ENCODE data around the gene FOXN1. TPM values are rescaled to one million over a fixed set of nuclear protein-coding genes. Genes with fewer than 3 reads are reported as not detected.

FOXN1 gene
- total and polyA plus RNA-seq, 2 of the 4 experiments (the other 2 are of a cell fraction), result not detected

GRCh38 chr17:28468781-28469180, 37.4 kb upstream of the FOXN1 start:
- peaks cover 57% of the 10 kb centered on the region for H3K27me3 ChIP-seq (ENCODE audit: control insufficient read depth, insufficient read depth, low read length)
- H3K9me3 ChIP-seq (ENCODE audit: control insufficient read depth, insufficient read depth, low read length), result no peaks in the 10 kb centered on the region
- no peak overlapping the region for H4K5ac ChIP-seq (ENCODE audit: low read depth, low read length)
- H2AK5ac ChIP-seq (ENCODE audit: low read depth, low read length), result no peak overlapping the region
- CTCF ChIA-PET, result interaction anchor here (0.6 kb wide), 1 partner anchor 15 kb away, joined by 5 read pairs; no protein-coding TSS in a partner anchor
- intact Hi-C loops (cut with micrococcal nuclease), result no loop called here
- H2BK120ac ChIP-seq (ENCODE audit: low read depth, low read length), result no peak overlapping the region
- TF ChIP-seq RCOR1 (IDR thresholded peaks at IDR 0.05; ENCODE audit: insufficient replicate concordance, low read length), result no peak
- TF ChIP-seq BHLHE40 (IDR thresholded peaks at IDR 0.05; ENCODE audit: low read depth, low read length), result no peak
- no peak for TF ChIP-seq CHD1 (IDR thresholded peaks at IDR 0.05; ENCODE audit: low read depth, low read length)
- TF ChIP-seq MAFK (IDR thresholded peaks at IDR 0.05; ENCODE audit: low read depth, low read length), result no peak
- no peak for TF ChIP-seq FOS (IDR thresholded peaks at IDR 0.05; ENCODE audit: low read depth, low read length)
- H4K91ac ChIP-seq (ENCODE audit: insufficient read depth, low read depth, low read length), result no peak overlapping the region
- H3K18ac ChIP-seq (ENCODE audit: low read depth, low read length), result no peak overlapping the region
- H2BK5ac ChIP-seq (ENCODE audit: low read depth, low read length, poor library complexity, severe bottlenecking), result no peak overlapping the region
- H3K4me1 ChIP-seq (ENCODE audit: control insufficient read depth, insufficient read depth, low read length), result peaks cover 3% of the 10 kb centered on the region; the same call in 1 of the 2 replicates
- in situ Hi-C loops (cut with MboI; ENCODE audit: low sequenced_read_pairs), result no loop called here
- H3K14ac ChIP-seq (replicated peaks; ENCODE audit: low read depth, low read length), result no peak overlapping the region
- no peak overlapping the region for H3K23ac ChIP-seq (ENCODE audit: low read depth, low read length)
- no peak overlapping the region for H2AK9ac ChIP-seq (replicated peaks; ENCODE audit: low read depth, low read length, poor library complexity)
- BruUV-seq (replicated peaks), result no TSS peak
- H3K4me2 ChIP-seq (ENCODE audit: low read depth, low read length), result no peak overlapping the region
- DNase-seq (no peak), ATAC-seq (ENCODE audit: low read depth) (no peak)
- H3K36me3 ChIP-seq (ENCODE audit: control insufficient read depth, insufficient read depth, low read length), result no peaks in the 10 kb centered on the region
- H3K27ac ChIP-seq (ENCODE audit: insufficient read depth, low read length), result no peak overlapping the region
- H4K8ac ChIP-seq (ENCODE audit: low read depth in 2 of 2, low read length in 2 of 2), result no peak overlapping the region
- H3K4ac ChIP-seq (ENCODE audit: low read depth, low read length), result no peak overlapping the region
- no peak overlapping the region for H2BK15ac ChIP-seq (ENCODE audit: low read depth, low read length)
- no peaks in the 10 kb centered on the region for H3K79me1 ChIP-seq (ENCODE audit: low read depth in 1 of 2, low read length in 2 of 2)
- no peak overlapping the region for H2AFZ ChIP-seq (replicated peaks; ENCODE audit: low read length, poor library complexity)
- no peaks in the 10 kb centered on the region for H3K9me1 ChIP-seq (ENCODE audit: insufficient read depth, low read length)
- H3K9ac ChIP-seq (ENCODE audit: low read depth, low read length), result no peak overlapping the region
- POLR2A ChIA-PET (ENCODE audit: unreplicated experiment), result no interaction called here
- no peak overlapping the region for H3K4me3 ChIP-seq (ENCODE audit: insufficient read depth, low read depth, low read length)
- dilution Hi-C loops (cut with HindIII; ENCODE audit: low sequenced_read_pairs, unreplicated experiment), result no loop called here
- H4K20me1 ChIP-seq (ENCODE audit: insufficient read depth, low read length), result no peaks in the 10 kb centered on the region
- no peak overlapping the region for H3K56ac ChIP-seq (ENCODE audit: extremely low read depth, insufficient read depth, low read length)
- H2BK20ac ChIP-seq (ENCODE audit: low read depth, low read length), result no peak overlapping the region
